ENCODE measurements around the gene COBL.

Gene COBL

DNA sequence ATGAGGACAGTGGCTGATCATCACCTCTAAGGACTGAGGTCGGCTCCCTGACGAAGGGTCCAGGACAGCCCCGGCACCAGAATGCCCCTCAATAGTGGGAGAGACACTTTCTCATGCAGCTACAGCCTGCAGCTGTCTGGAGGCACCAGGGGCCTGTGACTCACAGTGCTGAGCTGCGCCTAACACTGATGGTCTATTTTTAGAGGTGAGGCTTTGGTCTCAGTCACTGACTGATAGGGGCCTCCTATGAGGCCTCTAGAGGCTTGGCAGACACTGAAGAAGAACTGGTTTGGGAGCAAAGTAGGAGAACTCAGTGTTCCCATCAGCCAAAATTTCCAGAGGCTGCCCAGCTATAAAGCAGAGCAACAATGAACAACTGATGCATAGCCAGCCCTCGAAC, 130.1 kb downstream of the COBL start:
- no peak for DNase-seq (ENCODE audit: low read depth)

DNA sequence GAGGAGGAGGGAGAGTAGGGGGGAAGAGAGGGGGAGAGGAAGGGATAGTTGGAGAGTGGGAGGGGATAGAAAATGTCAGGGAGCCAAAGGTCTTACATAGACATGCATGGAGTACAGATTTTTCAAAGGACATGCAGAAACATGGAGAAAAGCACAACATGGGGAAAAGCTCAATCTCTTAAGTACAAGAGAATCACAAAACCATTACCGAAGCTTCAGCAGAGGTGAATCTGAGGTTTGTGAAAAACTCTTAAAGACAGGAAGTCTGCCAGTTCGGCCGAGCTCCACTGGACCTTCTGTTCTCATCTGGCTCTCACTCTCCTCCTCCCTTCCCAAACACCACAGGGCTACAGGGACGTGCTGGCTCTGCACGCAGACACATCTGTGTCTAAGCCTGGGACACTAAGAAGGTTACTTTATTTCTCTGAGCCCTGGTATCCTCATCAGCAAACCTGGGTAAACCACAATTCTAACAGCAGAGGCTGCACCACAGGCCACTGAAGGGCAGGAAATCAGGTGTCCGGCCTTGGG, 133.9 kb downstream of the COBL start:
- no peak for DNase-seq (ENCODE audit: low read depth)

GRCh38 chr7:51180092-51180491, 136.5 kb downstream of the COBL start:
- no peak for DNase-seq (ENCODE audit: low read depth)

GRCh38 chr7:51175992-51176388, 140.6 kb downstream of the COBL start:
- DNase-seq (ENCODE audit: low read depth): no peak

GRCh38 chr7:51175316-51175991, 141.2 kb downstream of the COBL start:
- no peak for DNase-seq (ENCODE audit: low read depth)

GRCh38 chr7:51165337-51165736, 151.3 kb downstream of the COBL start:
- DNase-seq (ENCODE audit: low read depth): no peak

DNA sequence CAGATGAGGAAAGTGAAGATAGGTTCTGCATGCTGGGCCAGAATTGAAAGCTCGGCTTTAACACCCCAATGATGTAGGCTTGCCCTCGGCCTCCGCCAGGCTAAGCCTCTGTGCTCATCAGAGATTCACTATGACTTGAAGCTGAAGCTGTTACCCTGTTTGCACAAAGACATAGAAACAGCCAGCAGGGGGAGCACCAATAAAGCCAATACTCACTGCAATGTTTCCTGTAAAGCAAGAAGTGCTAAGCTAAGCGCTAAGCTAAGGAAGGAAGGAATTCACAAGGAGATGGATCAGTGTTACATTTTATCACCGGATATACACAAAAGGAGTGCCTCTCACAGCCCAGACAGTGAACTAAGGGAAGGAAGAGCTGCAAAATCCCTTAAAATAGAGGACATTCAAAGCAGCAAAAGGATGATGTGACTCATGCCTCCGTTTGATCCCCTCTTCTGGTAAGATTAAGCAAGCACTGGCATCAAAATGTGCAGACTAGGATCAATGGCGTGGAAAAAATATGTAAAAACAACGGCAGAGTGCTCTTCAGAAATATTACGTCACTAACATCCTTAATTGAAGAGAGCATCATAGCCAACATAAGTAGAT, 153.8 kb downstream of the COBL start:
- DNase-seq (ENCODE audit: low read depth): peak; percentile 61

DNA sequence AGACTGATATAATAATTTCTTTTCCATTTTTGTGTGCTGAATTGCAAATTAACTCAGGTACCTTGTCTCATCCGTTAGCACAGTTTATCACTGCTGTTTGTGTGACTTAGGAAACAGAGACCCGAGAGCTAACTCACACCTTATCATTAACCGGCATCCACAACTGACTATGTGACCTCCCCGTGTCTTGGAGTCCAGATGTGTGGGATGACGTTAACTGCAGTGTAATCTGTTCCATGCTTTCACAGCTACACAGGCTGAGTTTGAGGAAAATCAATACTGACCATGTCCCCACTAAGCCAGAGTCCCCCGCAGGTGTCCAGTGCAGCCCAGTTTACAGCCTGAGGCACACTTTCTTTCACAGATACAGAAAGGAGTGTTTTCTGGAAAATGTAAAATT, 154.7 kb downstream of the COBL start:
- DNase-seq (ENCODE audit: low read depth): no peak

DNA sequence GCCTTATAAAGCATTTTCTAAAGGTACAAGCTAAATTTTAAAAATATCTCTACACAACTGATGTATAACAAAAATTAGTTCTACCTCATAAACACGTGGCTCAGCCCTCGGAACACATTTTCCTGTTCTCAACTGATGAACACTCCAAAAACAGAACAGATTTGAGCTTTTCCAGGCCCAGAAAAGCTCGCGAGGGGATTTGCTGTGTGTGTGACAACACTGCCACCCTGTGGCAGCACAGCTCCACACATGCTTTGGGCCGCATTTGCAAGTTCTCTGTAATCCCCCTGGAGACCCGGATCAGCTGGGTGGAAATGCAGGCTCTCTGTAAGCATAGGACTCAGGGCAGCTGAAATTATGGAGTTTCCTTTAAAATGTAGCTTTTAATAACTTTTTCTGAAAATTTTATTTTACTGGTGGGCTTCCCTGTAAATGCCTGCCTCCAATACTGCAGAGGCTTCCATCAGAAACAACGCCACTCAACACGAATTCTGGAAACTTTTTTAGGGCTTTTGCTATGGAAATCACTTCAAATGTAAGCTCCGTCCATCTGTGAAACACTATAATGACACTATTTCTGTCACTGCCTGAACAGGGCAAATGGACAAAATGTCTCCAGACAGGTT, 155.5 kb downstream of the COBL start:
- DNase-seq (ENCODE audit: low read depth): peak; percentile 50

DNA sequence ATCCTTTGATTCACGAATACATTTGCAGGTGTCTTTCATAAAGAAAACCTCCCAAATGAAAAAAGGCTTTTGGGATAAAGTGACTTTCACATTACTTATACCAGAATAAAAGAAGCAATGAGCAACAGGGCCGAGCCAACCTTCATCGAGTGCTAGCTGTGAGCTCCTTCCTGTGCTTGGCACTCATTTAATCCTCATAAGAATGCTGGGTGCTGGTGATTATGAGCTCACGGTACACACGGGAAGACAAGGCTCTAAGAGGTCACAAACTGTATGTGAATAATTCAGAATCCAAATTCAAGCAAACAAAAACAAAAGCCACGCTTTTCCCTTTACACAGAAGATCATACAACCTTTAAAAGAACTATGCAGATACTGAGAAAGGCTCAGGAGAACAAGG, 156.2 kb downstream of the COBL start:
- no peak for DNase-seq (ENCODE audit: low read depth)

GRCh38 chr7:51158742-51159445, 157.7 kb downstream of the COBL start:
- no peak for DNase-seq (ENCODE audit: low read depth)

DNA sequence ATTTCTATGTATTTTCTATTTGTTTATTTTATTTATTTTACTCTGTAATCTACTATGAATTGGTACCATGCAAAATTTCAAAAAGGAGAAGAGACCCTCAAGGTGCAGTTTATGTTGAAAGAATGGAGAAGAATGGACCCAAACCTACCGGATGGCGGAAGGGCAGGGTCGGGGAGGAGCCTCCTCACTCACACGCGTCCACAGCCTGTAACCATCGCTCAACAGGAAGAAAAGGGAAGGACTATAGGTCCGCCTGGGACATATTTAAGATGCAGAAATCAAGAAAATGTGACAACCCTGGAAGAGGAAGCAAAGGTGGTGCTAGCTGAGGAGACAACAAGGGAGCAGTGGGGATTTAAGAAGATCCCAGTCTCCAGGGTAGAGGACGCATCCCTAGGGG, 158.4 kb downstream of the COBL start:
- no peak for DNase-seq (ENCODE audit: low read depth)

DNA sequence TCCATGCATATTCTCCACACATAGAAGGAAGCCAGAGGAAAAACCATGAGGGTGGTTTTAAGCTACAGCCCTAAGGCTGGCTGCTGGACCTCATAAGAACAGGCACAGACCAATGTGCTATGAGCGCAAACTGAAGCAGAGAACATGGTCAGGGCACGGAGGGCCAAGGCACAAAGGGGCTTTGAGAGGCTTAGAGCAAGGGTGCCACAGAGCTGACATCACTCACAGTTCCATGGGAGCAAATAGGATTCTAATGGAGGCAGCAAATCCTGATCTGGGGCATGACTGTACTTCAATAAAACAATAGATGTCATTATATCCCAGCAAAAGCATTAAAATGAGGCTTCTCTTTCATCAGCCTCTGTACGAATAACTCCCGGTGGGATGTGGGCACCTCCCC, 162.4 kb downstream of the COBL start:
- no peak for DNase-seq (ENCODE audit: low read depth)

DNA sequence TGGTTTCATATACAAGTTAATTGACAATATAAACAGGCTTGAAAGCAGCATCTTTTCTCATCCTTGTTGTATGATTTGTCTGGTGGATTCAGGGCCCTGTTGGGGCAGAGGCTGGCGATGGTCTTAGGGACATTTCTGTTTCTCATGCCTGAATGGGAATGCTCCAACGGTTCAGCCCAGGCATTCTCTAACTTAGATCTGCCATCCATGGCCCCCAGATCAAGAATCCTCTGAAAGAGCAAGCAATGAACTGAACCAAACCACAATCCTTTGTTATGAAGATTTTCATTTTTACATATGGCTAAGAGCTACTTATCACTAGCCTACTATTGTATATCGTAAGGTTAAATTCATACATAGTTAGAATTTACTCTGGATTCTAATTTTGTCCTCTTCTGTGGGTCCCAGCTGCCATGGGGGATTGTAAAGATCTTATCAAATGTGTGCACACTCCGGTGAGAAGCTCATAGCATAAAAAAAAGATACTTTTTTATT, 163.9 kb downstream of the COBL start:
- no peak for DNase-seq (ENCODE audit: low read depth)

DNA sequence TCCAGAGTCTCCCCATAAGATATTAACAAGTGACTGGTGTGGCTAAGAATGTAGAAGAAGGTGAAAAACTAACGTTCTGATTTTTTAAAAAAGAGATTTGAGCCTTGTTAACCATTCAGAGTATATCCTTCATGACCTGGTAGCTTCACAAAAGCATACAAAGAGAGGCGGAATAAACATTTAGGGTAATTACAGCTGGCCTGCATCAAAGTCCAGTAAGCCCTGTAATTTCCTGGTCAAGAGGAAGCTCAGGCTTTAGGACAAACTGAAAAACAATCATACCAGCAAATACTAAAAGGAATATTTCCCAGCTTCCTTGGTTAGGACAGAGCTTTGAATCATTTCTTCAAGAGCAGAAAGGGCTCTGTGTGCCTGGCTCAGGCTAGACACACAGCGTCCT, 165.2 kb downstream of the COBL start:
- DNase-seq (ENCODE audit: low read depth): no peak

DNA sequence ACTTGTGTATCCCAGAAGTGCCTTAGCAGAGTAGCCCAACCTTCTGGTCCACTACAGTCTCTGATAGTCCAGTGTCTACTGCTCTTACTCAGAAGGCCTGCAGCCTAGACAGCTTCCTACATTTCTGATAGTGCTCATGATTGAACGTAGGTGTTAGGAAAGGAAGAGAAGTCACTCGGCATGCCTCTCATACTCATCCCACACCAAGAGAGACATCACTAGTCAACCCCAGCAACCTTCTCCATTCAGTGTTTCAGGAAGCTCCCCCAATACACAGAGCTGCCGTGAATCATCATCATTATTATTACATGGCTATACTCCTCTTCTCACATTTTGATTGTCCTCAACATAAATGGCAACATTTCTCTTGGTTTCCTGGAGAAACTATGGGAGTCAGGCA, 166.4 kb downstream of the COBL start:
- DNase-seq (ENCODE audit: low read depth): no peak

DNA sequence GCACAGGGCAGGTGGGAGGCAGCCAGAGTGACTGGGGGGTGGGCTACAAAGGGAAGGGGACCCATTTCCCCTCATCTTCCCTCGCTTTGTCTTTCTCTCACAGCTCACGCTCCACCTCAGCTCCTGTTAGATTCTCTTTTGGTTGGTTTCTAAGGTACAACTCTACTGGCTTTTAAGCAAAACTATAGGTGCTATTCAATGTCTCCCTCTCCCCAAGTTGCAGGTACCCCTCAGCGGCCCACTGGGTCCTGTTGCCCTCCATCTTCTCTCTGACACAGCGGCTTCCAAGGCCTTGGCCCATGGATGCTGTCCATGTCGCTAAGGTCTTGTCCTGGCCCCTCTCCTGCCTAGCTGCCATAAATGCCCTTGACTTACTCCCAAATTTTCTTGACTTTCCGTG, 168.4 kb downstream of the COBL start:
- no peak for DNase-seq (ENCODE audit: low read depth)

GRCh38 chr7:51146816-51147586, 169.6 kb downstream of the COBL start:
- no peak for DNase-seq (ENCODE audit: low read depth)

DNA sequence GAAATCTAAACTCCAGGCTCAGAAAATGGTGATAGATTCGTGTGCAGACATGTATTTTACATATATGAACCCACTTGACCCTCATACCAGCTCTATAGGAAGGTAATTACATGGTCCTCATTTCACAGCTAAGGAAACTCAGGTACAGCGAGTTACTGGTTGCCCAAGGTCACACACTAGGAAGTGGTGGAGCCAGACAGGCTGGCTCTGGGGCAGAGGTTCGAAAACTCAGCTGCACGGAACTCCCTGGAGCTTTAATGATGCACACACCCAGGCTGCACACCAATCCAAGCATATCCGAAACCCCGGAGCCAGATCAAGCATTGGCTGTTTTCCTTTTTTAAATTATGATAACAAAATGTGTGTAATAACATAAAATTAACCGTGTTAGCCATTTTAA, 172.4 kb downstream of the COBL start:
- no peak for DNase-seq (ENCODE audit: low read depth)

DNA sequence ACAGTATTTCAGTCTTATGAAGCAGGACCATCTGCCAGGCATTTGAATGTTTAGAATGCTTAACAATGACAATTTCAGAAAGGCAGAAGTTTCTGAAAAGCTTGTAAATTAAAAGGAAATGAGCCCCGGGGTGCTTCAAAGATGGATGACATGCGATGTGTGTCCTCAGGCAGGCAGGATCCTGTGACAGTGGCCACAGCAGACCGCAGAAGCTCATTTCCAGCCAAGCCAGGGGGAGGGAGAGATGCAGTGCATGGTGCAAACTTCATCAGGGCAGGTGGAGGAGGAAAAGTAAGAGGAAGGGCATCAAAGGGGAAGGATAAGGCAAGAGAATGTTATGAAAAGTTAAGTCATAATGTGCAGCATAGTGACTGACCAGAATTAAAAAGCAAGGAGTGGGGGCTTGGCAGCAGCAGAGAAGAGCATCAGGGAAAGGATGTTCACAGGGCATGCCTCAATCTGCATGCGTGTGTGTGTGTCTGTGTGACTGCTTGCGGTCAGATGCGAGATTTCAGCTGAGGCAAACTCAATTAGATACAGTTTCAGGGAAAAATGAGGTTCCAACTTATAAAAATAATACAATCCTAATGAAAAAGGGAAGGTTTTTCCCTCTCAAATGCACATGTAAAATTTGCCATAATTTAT, 173.7 kb downstream of the COBL start:
- no peak for DNase-seq (ENCODE audit: low read depth)

DNA sequence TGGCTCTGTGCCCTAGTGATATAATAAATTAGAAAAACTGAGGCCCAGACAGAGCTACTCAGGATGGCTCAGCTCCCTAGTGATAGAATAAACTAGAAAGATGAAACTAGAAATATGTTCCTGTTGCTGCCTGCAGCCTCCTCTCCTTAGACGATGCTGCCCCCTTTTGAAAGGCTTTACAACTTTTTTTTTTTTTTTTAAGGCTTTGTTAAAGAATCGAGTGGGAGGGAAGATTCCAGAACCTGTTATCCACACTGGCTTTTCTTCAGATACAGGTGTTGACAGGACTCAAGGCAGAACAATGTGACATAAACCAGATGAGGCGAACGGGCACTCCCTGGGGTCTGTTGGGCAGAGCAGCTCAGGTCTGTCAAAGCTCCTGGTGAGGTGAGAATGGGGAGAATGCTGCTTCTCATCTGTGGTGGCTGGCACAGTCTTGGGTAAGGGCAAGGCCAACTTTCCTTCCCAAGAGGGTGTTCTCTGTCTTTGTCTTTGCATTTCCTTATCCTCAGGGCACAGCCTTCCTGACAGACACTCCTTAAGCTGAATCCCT, 175.1 kb downstream of the COBL start:
- DNase-seq (ENCODE audit: low read depth): peak; percentile 26
